ENCODE results near the gene BRAF.
"Not testable (repeated sequence)": the region's sequence is repeated elsewhere in the genome, so short reads cannot be mapped to it uniquely, and the experiment has no call there.

Gene BRAF

DNA sequence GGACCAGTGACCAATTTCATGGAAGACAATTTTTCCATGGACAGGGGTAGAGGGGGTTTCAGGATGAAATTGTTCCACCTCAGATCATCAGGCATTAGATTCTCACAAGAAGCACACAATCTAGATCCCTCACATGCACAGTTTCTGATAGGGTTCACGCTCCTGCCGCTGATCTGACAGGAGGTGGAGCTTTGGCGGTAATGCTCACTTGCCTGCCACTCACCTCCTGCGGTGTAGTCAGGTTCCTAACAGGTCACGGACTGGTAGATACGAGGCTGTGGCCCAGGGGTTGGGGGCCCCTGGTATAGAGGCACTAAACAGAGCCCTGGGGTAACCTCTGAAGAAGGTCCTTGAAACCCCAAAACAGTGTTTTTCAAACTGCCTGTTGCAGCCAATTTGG is 6.5 kb downstream of the BRAF start:
- DNase-seq (ENCODE audit: low spot score): no peak

- no peak for DNase-seq (ENCODE audit: low spot score)
These were observed 7.5 kb downstream of the BRAF start for GRCh38 chr7:140917258-140917657.

GRCh38 chr7:140915935-140916555 is 8.7 kb downstream of the BRAF start:
- DNase-seq (ENCODE audit: low spot score): no peak

DNA sequence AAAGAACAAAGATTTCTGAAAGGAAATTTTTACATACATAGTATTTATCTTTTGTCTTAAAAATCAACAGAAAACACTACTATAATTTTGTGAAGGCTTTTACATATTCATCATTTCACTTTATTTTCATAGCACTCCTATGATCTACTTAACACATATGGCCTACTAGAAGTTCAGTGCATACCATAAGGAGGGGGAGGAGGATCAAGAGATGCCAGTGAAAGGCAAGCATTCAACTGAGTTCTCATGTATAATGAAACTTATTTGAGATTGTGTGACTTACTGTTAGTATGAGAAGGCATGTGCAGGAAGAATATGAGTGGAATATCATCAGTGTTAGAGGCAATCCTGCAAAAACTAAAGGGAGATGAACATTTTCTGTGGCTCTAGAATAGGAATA is 10.6 kb downstream of the BRAF start:
- DNase-seq (ENCODE audit: low spot score): no peak

GRCh38 chr7:140913596-140913928 is 11.2 kb downstream of the BRAF start:
- DNase-seq (ENCODE audit: low spot score): not testable (repeated sequence)

- DNase-seq (ENCODE audit: low spot score): no peak
These were observed 13.0 kb downstream of the BRAF start for GRCh38 chr7:140911746-140912145.

- DNase-seq (ENCODE audit: low spot score): no peak
These were observed 15.1 kb downstream of the BRAF start for GRCh38 chr7:140909476-140910161.

- no peak for DNase-seq (ENCODE audit: low spot score)
These were observed 16.4 kb downstream of the BRAF start for GRCh38 chr7:140908361-140908760.

GRCh38 chr7:140903741-140904480 is 20.8 kb downstream of the BRAF start:
- DNase-seq (ENCODE audit: low spot score): no peak

- no peak for DNase-seq (ENCODE audit: low spot score)
These were observed 22.3 kb downstream of the BRAF start for GRCh38 chr7:140902303-140902953.

- no peak for DNase-seq (ENCODE audit: low spot score)
These were observed 22.8 kb downstream of the BRAF start for GRCh38 chr7:140901941-140902302.

DNA sequence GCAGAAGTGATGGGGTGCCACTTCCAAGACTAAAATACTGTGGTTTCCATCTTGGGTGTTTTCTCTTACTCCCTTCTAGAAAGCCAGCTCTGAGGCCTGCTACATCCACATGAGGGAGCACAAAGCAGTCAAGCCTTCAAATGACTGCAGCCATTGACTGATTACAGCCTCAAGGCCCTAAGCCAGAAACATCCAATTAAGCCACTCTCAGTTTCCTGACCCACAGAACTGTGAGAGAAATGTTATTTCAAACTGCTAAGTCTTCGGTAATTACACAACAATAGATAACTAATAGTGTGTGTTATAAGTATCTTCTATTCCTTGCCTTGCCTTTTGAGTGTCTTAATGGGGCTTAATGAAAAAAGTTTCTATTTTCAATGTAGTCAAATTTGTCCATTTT is 24.8 kb downstream of the BRAF start:
- peak; percentile 71 for DNase-seq (ENCODE audit: low spot score)

- DNase-seq (ENCODE audit: low spot score): no peak
These were observed 25.8 kb downstream of the BRAF start for GRCh38 chr7:140898786-140899536.

DNA sequence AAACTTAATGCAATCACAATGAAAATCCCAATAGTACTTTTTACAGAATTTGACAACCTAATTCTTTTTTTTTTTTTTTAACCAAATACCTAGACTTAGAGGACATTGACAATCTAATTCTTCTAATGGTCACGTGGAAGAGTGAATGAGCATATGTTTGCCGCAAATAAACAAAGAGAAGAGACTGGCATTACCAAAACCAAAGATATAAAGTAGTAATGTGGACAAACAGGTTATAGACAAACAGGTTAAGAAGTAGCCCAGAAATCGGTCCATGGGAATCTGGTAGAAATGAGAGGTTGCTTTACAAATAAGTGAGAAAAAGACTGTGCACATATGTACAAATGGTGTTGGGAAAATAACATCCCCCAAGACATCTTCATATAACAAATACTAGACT is 27.7 kb downstream of the BRAF start:
- DNase-seq (ENCODE audit: low spot score): no peak

DNA sequence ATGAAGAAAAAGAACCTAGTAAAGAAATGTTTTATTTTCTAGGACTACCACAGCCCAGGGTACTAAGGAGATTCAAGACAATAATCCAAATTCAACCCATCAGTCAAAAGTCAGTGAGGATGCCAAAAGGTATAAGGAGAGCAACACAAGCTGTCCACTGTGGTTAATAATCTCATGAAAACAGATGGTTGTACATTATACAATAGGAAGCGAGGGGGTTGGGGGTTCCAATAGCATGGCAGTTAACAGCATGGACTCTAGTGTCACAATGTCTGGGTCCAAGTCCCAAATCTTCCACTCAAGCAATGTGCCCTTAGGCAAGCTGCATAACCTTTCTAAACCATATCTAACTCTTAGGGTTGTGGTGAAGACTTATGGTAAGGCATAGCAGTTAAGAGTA is 35.1 kb downstream of the BRAF start:
- DNase-seq (ENCODE audit: low spot score): no peak

GRCh38 chr7:140889150-140889549 is 35.6 kb downstream of the BRAF start:
- DNase-seq (ENCODE audit: low spot score): no peak

DNA sequence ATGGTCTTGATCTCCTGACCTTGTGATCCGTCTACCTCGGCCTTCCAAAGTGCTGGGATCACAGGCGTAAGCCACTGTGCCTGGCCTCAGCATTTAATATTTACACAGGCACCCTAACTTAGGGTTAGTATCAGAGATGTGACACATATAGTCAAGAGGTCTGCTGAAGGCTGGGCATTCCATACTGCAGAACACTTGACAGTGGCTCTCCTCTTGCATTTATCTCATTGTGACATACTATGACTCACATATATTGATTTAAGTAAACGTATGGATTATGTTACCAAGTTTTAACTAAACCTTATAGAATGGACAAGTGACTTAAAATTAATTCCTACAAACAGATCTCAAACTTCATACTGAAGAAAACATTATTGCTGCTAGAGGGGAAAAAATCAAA is 36.6 kb downstream of the BRAF start:
- no peak for DNase-seq (ENCODE audit: low spot score)

- no peak for DNase-seq (ENCODE audit: low spot score)
These were observed 38.9 kb downstream of the BRAF start for GRCh38 chr7:140885735-140886334.

- DNase-seq (ENCODE audit: low spot score): no peak
These were observed 41.4 kb downstream of the BRAF start for GRCh38 chr7:140883378-140883777.

DNA sequence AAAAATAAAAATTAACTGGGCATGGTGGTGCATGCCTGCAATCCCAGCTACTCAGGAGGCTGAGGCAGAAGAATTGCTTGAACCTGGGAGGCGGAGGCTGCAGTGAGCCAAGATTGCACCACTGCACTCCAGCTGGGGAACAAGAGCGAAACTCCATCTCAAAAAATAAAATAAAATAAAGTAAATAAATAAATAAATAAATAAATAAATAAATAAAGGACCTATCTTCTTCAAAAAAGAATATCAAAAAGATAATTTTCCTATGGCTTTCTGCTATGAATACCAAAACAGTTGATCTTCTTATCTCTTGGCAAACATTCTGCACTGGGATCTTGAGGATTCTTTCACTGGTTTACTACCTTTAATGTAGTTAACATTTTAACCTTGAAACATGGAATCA is 41.9 kb downstream of the BRAF start:
- DNase-seq (ENCODE audit: low spot score): not testable (repeated sequence)

DNA sequence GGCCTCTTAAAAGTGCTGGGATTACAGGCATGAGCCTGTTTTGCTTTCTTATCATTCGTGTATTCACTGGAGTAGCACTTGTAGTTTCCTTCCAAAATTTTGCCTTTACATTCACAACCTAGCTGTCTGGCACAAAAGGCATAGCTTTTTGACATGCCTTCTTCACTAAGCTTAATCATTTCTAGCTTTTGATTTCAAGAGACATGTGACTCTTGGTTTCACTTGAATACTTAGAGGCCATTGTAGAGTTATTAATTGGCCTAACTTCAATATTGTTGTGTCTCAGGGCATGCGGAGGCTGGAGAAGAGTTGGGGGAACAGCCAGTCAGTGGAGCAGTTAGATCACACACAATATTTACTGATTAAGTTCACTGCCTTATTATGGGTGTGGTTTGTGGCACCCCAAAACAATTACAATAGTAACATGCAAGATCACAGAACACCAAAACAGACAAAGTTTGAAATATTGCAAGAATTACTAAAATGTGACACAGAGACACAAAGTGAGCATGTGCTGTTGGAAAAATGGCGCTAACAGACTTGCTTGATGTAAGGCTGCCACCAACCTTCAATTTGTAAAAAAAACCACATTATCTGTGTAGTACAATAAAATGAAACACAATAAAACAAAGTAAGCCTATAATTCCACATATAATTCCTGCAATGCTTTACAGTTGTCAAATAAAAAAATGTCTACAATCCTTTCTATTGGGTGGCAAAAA is 43.1 kb downstream of the BRAF start:
- peak; percentile 71 for DNase-seq (ENCODE audit: low spot score)

- no peak for DNase-seq (ENCODE audit: low spot score)
These were observed 47.5 kb downstream of the BRAF start for GRCh38 chr7:140877249-140877524.
